Activated T-cell treated with anti-CD3 and anti-CD28 coated beads for 4 hours (primary cell): ENCODE data around the gene COMMD7.

Source experiments
- DNase-seq: peaks from one replicate; pipeline ENCODE4 v3.0.0-alpha.2; 2020

COMMD7 gene

GRCh38 chr20:32672982-32673851 is 70.0 kb downstream of the COMMD7 start:
- no peak for DNase-seq

GRCh38 chr20:32672394-32672981 is 70.8 kb downstream of the COMMD7 start:
- DNase-seq = no peak

GRCh38 chr20:32670773-32671455 is 72.4 kb downstream of the COMMD7 start:
- no peak for DNase-seq

- DNase-seq = no peak
Observed at GRCh38 chr20:32667027-32667426, 76.2 kb downstream of the COMMD7 start.

- DNase-seq = no peak
Observed at GRCh38 chr20:32664678-32665159, 78.5 kb downstream of the COMMD7 start.

- no peak for DNase-seq
Observed at GRCh38 chr20:32664012-32664677, 79.1 kb downstream of the COMMD7 start.

- DNase-seq = no peak
Observed at GRCh38 chr20:32663335-32664011, 79.8 kb downstream of the COMMD7 start.

GRCh38 chr20:32661820-32662528 is 81.3 kb downstream of the COMMD7 start:
- no peak for DNase-seq

GRCh38 chr20:32660661-32661060 is 82.6 kb downstream of the COMMD7 start:
- DNase-seq = no peak

GRCh38 chr20:32656827-32657226 is 86.4 kb downstream of the COMMD7 start:
- DNase-seq = no peak

GRCh38 chr20:32655903-32656512 is 87.3 kb downstream of the COMMD7 start:
- DNase-seq = no peak

- DNase-seq = peak; percentile 86
Observed at GRCh38 chr20:32652739-32653526, 90.3 kb downstream of the COMMD7 start.
